HG02759 (cell line): Measurements from ENCODE around the gene OMD.
A peak's percentile ranks its signal among the peaks of the same experiment; 100 is the strongest.

ENCODE experiments used
- ATAC-seq: cut with Tn5 transposase; IDR thresholded peaks from one replicate; pipeline ENCODE4 v1.9.1; 2021; ENCODE audit warnings: mild to moderate bottlenecking, moderate library complexity; ENCODE audit not compliant: unreplicated experiment

The OMD gene, protein sequence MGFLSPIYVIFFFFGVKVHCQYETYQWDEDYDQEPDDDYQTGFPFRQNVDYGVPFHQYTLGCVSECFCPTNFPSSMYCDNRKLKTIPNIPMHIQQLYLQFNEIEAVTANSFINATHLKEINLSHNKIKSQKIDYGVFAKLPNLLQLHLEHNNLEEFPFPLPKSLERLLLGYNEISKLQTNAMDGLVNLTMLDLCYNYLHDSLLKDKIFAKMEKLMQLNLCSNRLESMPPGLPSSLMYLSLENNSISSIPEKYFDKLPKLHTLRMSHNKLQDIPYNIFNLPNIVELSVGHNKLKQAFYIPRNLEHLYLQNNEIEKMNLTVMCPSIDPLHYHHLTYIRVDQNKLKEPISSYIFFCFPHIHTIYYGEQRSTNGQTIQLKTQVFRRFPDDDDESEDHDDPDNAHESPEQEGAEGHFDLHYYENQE

DNA sequence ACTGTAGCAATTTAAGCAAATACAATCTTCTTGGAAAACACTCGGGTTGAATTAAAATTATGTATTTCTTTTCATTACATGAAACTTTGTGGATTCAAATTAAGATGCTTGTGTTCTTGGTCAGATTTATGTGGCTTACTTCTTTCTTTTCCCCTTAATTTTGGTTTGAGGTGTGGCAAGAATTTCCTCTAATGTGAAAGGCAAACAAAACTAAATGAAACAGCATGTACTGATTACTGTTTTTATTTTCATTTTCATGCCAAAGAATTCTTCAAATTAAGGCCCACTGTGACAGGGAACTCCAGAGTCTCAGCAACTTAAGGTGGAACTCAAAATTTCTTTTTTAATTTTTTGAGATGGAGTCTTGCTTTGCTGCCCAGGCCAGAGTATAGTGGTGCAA is at the start of gene OMD:
TSS of gene OMD (minus strand) at position 132 of the 400 bp plus-strand sequence. CDS start 6,913 bp downstream, outside the sequence.
- no peak for ATAC-seq

DNA sequence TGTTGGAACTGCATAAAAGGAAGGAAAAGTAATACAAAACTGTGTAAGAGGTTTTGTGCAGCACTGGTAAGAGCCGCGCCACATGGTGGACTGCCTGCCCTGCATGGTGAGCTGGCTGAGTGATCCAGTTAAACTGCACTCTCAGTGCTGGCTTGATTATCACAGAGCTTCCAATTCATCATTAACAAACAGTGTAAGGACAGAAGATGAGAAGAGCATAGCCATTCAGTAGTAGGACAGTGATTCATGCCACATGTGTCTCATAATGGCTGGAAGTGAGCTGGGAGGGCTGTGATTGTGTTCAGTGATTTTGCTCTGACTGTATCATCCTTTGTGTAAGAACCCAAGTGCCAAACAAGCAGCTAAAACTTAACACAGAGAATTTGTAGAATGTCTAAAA is 43.9 kb upstream of the OMD start:
- no peak for ATAC-seq

DNA sequence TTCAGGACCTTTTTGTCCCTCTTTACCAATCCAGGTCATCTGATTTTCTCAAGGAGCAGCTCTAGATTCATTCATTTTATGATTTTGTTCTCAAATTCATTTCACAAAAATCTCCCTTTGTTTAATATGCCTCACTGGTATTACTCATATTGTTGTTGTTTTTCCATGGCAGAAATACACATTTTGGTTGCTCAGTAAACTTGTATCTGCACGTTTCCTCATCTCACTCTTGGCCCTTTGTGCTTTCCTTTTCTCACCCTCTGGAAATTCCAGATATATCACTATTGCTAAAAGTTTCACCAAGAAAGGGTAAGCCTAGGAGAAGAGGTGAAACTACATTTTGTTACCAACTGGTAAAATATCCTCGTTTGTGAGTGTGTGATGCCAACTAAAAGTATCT is 43.2 kb upstream of the OMD start:
- no peak for ATAC-seq

DNA sequence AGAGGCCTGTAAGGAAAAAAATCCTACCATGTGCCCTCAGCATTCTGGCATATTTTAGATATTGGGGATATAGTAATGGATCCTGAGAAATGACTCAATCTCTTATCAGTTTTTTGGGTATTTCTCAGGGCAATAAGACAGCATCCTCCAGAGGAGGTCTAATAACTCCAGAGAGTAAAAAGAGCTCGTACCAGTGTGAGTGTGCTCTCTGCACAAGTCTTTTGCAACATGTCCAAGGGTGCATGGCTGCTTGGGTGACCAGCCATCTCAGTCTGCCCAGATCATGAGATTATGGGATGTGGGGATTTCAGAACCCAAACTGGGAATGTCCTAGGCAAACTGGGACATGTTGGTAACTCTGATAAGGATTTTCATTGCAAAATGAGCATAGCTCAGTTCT is 42.8 kb upstream of the OMD start:
- ATAC-seq: no peak

DNA sequence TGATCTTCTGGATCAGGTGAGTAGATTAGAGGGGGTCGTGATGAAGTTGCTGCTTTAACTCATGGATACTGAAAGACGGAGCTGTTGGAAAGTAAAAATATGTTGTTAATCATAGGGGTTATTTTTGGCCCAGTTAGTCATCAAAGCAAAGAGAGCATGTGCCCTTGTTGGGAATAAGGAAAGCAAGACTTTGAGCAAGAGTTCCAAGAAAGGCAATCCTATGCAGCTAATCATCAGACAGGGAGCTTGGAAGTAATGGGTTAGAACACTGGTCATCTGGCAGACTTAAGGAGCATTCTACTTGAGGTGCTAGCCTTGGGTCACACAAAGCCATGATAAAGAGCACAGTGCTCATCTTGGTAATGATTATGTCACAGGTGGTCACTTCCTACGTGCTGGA is 39.7 kb upstream of the OMD start:
- no peak for ATAC-seq

DNA sequence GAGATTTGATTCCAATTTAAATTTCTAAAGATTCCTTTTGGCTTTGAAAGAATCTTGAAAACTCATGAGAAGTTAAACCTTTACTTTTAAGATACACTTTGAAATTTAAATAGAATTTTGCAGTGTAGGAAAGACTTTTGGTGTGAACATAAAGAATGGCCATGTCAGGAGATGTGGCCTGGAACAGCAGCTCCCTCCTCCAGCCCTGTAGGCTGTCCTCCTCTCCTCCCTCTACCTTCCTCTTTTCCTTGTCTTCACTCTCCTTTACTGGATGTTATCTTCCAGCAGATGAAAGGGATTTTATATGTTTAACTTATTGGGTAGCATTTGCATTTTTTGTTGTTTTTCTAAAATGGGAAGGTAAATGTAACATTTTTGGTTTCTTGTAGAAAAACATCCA is 39.1 kb upstream of the OMD start:
- ATAC-seq: no peak

DNA sequence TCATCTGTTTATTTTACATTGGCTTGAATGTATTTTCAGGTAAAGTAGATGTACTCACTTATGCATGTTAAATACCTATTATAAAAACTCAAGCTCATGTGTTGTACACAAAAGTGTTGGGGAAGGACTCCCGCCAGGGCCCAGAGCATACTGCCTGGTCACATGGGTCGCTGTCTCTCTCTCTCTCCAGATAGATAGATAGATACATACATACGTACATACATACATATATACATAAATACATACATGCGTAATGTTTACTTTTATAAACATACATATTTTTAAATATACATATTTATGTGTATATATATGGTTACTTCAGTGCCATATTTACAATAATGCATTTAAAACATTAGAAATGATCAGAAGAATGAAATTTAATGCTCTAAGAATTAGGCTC is 33.3 kb upstream of the OMD start:
- ATAC-seq: no peak

DNA sequence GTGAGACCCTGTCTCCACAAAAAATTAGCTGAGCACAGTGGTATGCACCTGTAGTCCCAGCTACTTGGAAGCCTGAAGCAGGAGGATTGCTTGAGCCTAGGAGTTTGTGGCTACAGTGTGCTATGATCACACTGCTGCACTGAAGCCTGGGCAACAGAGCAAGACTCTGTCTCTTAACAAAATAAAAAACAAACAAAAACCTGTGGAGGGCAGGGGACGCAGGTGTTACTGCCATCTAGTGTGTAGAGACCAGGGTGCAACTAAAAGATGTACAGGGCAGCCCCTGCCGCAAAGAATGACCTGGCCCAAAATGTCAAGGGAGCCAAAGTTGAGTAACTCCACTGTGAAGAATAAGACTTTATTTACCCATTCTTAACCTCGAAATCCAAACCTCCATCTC is 30.9 kb upstream of the OMD start:
- no peak for ATAC-seq

DNA sequence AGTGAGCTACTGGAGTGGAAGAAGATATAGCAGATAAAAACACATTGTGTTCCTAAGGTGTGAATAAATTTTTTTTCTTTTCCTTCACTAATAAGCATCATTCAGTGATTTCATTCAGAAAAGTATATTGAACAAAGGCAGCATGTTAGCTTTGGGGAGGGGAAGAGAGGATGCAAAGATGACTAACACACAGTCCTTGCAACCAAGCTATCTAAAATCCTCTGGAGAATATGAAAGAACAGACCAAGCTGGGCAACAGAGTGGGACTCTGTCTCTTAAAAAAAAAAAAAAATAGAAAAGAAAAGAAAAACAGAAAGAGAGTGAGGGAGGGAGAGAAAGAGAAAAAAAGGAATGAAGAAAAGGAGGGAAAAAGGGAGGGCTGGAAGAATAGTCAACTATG is 22.3 kb upstream of the OMD start:
- ATAC-seq: no peak

DNA sequence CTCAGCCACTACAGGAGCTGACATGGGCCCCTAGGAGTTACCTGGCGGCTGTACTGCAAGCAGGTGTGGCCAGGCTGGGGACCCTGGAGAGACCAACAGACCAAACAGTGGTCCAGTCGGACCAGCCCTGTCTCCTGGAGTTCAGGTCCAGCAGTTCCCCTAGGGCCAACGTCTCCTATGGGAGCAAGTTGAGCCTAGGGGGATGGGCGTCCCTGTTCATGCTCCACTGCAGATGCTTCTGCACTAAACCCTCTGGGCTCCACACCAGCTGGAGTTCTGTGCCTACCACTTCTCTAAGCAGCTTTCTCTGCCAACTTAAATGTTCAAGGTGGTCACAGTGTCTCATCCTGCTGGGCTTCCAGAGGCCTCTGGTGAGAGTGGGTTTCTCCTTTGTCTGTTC is 20.6 kb upstream of the OMD start:
- no peak for ATAC-seq

DNA sequence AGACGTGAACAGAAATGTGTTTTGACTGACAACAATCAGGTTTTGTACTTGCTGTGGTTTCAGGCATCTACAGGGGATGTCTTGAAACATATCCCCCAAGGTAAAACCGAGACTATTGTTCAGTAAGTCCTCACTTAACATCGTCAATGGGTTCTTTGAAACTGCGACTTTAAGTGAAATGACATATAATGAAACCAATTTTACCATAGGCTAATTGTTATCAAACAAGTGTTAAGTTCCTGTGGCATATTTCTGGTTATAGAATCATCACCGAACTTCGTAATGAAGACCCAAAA is 16.4 kb upstream of the OMD start:
- peak; percentile 53 for ATAC-seq

DNA sequence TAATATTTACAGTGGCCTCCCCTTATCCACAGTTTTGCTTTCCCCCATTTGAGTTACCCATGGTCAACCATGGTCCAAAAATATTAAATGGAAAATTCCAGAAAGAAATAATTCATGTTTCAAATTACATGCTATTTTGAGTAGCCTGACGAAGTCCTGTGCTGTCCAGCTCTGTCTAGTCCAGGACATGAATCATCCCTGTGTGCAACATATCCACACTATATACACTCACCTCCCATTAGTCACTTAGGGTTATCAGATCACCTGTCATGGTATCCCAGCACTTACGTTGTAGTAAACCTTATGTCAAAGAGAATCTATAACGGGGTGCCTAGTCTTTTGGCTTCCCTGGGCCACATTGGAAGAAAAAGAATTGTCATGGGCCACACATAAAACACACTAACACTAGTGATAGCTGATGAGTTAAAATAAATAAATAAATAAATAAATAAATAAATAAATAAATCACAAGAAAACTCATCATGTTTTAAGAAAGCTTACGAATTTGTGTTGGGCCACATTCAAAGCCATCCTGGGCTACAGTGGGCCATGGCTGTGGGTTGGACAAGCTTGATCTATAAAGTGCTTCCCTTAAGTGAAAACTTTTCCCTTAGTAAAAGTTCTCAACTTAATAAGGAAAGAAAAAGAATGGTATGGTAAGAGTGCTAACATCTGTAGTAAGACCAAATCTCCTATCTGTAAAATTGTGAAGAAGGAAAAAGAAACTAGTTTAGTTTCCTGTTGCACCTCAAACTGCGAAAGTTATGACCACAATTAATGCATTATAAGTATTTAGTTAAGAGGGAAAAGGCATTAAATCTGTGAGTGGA is 15.9 kb upstream of the OMD start:
- ATAC-seq: no peak

DNA sequence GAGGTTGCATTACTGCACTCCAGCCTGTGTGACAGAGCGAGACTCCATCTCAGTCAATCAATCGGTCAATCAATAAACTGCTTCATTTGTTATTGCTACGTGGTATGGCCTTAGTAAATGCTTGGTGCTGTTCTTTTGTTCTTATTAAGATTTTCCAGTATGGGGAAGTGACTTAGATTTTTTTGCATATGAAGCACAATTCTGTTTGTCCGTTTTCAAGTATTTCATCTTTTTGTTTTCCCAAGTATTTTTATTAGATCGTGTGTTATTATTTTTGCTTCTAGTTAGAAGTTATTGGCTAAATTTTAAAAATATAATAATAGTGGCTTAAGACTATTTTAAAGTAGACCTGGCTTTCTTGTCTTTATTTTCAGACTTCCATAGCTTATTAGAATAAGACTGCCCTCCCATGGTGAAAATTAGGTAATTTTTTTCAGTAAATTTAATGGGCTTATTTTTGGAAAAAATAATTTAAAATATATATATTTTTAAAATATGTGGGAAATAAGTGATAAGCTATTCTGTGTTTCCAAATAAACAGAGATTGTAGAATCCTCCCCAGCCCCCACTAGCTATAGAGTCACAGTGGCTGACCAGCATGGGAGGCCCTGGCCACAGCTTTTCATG is 14.7 kb upstream of the OMD start:
- no peak for ATAC-seq

DNA sequence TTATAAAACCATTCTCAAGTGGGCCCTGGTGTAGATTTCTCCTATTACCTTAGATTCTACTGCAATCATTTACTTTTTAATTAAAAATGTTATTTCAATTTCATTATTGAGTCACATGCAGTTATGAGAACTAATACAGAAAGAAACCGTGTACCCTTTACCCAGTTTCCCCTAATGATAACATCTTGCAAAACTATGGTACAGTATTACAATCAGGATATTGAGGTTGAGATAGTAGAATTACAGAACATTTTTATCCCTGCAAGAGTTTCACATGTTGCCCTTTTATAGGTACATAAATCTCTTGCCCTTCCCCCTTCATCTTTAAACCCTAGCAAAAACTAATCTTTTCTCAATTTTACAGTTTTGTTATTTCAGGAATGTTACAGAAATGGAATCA is 11.0 kb upstream of the OMD start:
- no peak for ATAC-seq

DNA sequence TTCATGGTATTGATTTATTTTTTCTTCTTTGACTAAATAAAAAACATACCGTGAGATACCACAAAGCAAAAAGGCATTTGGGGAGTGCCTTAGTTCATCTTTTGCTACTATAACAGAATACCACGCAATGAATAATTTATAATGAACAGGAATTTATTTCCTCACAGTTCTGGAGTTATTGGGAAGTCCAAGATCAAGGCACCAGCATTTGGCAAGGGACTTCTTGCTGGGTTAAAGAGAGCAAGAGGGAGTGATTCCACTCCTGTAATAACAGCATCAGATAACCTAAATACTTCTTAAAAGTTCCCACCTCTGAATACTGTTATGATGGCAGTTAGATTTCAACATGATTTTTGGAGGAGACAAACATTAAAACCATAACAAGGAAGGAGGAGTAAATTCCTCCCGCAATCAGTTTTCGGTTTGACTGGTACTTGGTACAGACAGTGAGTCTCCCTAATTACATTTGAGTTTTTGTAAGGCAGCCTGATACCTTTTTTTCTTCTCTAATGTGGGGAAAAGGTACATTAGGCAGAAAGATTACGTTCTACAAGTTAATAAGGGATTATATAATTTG is 8.8 kb upstream of the OMD start:
- no peak for ATAC-seq

DNA sequence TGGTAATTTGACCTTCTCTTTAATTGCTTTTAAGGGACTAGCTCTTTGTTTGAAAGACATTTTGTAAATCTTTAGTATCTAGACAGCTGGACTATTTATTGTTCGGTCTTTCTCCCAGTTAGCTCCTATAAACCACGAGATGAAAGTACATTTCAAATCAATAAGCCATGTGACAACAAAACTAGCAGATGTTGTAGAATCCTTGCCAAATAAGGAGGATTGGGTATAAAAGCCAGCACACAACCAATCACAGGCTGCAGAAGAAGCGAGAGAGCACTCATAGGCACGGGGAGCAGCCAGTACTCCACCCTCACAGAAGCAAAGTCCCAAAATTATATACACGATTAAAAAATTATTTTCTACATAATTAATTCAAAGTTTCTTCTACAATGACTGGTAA is 8.1 kb upstream of the OMD start:
- no peak for ATAC-seq

DNA sequence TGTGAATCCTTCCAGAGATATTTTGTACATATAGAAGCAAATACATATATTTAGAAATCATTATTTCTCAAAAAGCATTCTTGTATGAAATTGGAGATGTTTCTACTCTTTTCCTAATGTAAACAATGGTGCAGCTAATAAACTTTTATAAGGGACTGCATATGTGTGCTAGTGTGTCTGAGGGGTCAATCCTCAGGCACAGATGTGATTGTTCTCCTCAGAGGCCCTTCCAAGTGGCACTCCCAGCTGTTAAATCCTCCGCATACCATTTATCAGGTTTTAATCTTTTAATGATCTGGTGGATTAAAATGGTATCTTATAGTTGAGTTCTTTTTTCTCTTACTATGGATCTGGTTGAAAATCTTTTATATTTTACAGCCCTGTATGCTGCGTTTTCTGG is 5.6 kb upstream of the OMD start:
- no peak for ATAC-seq

DNA sequence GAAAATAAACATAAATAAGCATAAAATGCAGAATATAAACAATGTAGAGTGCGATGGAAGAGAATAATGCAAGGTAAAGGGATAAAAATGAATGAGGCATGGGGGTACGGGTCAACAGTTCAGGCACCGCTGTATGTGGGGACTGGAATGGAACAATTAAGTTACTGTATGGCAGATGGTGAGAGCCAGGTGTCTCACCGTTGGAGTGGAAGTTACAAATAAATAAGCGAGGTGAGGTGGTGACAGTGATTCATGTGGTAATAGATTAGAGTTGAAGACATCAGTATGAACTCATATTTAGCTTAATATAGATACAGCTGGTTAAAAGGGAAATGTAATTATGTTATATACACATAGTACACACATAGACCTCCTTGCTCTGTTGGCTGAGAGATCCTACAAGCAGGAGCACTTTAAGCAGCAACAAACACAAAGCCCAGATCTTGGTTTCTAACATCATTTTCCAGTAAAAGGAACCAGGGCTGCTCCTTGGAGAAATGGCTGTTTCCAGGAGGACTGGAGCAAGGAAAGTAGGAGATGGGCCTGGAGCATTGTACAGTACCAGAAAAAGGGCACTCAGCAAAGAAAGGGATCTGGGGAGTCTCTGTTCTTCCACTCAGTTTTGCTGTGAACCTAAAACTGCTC is 2.4 kb upstream of the OMD start:
- no peak for ATAC-seq

DNA sequence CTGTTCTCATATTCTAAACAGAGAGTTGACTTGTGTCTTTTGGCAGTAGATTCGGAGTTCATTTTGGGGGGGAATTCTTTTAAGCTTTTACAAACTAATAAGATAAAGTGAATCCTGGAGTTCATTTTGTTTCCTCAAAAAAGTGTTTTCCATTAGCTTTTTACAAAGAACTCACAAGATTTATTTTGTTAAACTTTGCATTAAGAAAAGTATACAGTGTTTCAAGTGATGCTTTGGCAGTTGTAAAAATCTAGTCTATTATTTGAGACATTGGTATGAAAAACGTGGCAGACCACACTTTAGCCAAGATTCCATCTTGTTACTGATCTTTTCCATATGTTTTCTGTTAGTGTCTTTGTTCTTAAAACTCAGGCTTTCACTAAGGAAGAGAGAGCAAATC is 1.2 kb upstream of the OMD start:
- ATAC-seq: no peak

DNA sequence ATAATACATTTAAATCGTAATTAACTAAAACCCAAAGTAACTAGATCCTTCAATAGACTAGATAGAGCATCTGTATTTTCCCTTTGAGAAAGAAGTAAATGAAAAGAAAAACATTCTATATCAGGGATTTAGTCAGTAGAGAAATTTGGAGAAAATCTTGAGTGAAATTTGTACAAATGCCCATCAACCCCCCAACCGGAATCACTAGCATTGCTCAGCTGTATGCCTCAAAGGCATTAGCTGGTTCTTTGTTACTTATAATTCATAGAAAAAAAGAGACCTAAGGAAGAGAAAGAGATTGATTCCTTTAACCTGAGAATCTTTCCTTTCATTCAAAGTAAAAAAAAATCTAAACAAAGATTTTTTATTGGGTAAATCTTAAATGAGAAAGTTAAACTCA is 659 bp downstream of the OMD start:
- no peak for ATAC-seq

DNA sequence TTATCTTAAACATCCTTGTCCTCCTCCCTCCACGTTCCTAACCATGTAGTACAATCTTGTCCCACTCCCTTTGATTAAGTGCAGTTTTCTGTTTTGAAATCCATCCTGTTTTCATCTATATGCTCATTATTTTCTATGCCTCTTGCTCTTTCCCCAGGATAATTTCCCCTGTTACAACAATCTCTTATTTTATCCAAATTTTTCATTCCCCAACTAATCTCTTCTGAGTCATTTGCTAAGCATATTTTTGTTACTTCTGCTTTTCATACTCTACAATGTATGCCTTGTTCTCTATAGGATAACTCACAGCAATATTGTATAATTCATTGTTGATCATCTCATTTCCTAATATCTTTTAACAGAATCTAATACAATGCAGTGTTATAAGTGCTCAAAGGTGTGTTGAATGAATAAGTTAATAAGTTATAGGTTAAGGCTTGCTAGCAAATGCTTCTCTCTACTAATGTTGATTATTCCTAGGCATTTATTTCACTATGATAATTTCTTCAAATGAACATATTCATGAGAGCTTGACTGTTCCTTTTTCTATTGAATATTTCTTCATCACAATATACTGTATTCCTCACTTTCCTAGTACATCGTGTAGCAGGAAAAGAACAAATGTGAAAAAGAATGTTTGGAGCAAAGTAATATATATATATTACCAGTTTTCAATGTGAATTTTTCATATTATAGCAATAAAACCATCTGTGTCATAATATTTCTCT is 1.5 kb downstream of the OMD start:
- ATAC-seq: no peak
